Activated CD8-positive, alpha-beta memory T cell treated with anti-CD3 and anti-CD28 coated beads, Interleukin-2, amount 50 U/mL, for 24 hours (primary cell): Measurements from ENCODE around the gene CLINT1.

Source experiments
- DNase-seq: peaks from one replicate; pipeline ENCODE4 v3.0.0-alpha.2; 2020; ENCODE audit errors: extremely low read depth

CLINT1 gene

DNA sequence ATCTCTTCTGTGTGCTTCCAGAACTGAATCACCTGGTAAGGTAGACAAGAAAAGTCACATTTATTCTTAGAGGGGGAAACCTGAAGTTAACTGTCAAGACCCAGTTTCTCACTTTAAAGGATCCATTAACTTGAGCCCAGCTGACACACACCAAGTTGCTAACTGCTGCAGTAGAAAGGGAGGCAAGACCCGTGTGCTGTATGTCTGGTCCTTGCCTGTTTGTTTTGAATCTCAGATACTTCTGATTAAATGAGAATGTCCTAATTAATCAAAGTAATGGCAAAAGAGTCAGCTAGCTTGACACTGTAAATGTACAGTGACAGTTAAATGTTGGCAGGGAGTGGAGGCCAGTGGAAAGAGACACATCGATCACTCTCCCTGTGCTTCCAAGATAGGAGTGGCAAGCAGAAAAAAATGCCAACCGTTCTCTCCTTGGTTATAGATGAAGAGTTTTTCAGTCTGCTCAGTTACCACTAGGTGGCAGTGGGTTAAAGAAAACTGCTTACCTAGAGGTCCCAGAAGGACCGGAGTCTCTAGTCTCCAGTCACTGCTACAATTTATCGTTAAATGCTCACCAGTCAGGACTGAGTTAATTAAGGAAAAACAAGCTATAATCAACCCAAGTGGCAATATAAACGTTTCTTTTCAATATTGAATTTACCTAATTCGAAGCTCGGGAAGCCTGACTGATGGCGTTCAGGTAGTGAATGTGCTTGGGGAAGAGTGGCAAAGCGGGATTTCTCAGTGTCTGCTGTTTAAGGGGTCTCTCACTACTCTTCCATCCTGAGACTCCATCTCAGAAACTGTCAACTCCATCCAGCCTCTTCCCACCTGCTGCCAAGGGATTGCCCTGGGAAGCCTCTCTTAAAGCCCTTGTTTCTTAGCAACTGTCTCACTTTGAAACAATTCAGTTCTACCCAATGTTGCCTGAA is 97.0 kb downstream of the CLINT1 start:
- DNase-seq, result no peak

- DNase-seq, result no peak
These were observed 100.2 kb downstream of the CLINT1 start for GRCh38 chr5:157758706-157759105.

DNA sequence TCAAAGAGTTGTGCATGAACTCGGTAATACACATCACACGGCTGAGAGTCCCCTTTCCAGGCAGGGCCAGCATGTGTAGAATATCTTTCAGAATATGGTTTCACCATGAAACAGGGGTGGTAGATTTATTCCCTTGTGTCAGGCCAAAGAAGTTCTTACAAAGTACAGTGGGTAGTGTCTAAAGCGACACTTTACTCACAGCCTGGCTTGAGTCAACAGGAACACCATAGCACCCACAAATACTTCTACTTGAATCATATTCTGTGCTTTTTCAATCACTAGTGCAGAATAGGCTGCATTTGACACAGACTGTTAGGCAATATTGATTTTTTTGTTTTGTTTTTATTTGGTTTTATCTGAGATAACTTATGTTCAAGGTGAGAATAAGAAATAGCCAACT is 102.8 kb downstream of the CLINT1 start:
- DNase-seq, result no peak

DNA sequence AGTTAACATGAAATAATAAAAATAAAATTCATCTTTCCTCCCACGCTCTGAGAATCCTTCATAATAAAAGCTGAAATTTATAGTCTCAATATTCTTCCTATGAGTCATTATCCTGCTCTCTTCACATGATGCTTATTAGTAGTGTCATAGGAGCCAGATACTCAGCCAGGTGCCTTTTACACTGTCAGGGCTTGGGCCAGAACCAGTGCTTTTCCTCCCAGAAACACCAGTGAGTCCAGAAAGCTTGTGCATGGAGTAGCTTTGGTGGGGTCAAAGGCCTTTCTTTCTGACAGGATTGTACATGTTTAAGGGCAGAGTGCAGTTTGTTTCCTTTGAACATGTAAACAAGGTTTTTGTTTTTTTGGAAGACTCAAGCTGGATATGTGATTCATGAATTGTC is 108.6 kb downstream of the CLINT1 start:
- DNase-seq, result no peak

- DNase-seq, result no peak
These were observed 109.5 kb downstream of the CLINT1 start for GRCh38 chr5:157749462-157749799.

DNA sequence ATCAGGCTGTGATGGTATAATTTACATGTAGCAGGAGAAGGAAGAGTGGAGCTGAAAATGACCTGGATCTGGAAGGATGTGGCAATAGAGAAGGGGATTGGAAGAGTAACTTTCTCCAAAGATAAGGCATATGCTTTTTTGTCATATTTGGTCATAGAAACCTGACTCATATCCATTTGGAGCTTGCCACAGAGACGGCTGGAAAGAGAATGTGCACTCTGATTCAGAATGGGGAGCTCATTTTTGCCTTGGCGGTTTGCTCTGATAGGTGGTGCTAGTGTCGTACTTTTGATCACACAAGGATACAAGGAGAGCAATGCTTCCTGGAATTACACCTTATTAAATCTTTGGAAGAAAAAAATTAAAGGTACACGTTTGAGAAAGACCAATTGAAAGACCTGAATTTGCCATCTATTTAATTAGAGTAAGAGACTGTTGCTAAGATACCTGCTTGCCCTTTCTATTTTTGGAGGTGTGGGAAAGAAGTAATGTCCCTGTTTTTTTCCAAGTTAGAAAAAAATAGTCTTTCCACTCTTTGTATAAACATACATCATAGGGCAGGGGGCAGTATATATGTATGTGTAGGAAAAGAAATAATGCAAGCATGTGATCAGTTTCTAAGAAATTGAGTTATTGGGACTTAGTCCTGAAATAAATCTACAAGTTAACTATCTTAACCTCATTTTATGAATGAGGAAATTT is 110.0 kb downstream of the CLINT1 start:
- DNase-seq, result no peak

DNA sequence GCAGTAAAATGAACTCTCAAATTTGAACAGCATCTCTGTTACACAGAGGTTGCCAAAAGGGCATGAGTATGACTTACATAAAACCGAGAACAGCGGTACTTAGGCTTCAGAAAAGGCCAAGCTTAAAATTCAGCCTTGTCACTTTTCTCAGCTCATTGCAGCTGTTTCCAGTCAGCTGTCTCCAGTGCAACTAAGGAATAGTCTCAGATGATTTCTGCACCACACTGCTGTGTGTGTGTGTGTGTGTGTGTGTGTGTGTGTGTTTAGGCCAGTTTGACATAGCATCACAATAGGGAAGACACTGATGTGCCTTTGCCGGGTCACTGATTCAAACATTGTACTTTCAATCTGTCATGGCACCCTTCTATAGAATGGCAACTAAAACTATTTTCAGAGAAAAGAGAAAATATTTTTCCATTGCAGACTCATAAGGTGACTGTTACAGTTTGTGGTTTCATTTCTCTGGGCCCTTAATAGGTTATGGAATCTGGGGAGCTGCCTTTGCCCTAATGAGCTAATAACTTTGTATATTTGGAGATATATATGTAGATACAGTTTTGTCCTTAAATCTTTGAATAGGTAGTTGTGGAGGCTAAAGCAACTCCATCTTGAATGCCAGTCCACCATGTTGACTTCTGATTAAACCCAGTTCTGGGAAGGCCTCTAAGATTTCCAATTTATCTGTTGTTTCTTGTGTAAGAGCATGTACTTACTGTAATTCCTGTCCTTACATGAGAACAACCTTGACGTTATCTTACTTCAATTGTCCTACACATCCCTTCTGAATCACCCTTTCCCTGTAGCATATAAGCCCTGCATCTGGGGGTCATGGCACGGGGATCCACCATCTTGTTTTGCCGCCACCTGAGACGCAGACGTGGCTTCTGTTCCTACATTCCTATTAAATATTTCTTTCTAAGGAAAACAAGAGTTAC is 110.9 kb downstream of the CLINT1 start:
- DNase-seq, result no peak

DNA sequence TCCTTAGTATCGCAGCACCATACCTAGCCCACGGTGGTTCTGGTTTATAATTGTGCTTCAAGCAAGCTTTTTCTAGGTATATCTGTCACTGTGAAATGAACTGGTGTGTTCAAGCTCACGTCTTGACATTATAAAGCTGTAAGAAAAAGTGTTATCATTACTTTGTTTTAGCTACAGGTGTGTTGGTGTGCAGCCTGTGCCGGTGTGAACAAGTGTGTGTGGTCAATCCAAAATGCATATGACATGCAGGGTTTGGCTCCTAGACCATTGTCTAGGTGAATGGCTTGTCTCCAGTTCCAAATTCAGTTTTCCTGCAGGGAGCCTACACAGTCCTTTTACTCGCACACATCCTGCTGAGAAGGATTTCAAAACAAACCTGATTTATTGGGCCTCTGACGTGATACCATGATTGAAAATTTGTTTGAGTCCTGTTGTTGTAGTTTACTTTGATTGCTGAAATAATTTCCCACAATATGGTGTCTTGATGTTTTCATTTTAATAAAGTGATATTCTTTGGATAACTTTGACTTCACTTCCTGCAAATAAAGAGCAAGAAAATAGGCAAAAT is 111.7 kb downstream of the CLINT1 start:
- DNase-seq, result no peak

DNA sequence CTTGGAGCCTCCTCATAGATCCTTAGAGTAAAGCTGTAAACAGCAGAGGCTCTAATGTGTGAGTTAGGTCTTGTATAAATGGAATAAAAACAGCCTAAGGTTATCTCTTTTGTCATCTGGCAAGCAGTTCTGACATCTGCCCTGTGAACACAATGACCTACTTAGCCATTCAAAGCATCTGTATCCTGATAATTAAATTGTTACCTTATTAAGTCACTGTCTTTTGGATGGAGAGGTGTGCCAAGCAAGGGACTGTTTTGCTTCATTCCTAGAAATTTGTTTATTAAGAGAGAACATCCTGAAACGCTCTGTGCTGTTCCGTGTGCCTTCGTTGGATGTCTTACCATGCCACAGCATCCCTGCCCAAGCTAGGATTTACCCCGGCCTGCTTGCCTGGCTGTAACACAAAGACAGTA is 113.9 kb downstream of the CLINT1 start:
- no peak for DNase-seq

DNA sequence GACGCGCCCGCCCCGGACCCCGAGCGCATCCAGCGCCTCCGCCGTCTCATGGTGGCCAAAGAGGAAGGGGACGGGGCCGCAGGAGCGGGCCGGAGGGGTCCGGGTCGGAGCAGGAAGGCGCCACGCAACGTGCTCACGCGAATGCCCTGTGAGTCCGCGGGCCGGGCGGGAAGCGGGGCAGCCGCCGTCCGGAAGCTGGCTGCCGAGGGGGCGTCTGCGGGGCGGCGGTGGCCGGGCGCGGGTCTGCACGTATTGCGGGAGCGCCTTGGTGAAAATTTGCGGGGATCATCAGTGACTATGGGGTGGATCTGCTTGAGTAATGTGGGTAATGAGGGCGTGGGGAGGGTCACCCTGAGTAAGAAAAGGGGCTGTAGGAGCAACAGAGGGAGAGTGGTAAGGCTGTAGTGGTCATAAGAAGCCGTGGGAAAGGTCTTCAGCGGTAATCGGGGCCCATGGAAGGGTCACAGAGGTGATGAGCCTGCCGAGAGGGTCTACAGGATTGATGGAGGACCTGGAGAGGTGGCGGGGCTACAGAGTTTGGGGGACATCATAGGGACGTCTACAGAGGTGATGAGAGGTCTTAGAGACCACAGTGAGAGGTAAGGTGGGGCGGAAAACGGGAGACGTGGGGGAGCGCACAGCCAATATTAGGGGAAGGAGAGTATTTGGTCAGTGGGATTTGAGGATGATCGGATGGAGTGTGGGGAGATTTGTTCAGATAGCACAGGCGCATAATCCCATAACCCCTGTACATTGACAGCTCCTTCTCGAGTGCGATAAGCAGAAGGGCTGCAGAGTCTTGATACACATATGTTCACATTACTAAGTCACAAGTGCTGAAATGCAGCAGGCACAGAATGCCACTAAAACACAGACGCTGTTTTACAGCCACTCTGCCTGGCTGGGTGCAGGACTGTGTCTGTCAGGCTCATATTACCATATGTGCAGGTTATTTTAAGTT is 114.6 kb downstream of the CLINT1 start:
- DNase-seq, result no peak

DNA sequence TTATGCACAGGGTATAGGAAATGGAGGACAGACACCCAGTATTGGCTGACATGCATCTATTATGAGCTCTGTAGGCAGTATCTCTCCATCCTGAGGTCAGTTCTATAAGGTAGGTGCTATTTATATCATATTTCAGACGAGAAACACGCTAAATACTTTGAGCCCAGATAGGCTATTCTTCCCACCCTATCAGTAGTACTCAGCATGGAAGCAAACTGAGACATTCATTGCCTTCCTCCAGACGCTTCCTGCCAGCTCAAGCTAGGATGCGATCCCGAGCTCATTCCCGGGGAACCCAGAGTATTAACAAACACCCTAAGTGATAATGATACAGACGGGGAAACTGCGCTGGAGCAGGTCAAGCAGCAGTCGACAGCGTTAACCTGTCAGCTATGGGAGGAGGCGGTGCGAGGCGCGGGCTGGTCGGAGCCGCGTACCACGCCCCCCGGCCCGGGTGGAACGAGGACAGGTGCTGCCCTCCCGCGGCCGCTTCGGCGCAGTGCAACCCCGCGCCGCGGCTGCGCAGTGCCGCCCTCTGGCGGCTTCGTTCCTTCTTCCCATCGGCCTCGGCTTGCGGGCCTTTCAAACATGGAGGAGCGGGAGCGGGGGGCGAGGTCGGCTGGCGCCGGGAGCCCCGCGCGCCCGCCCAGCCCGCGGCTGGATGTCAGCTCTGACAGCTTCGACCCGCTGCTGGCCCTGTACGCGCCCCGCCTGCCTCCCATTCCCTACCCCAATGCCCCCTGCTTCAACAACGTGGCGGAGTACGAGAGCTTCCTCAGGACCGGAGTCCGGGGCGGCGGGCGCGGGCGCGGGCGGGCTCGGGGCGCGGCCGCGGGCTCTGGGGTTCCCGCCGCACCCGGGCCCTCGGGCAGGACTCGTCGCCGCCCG is 115.5 kb downstream of the CLINT1 start, which contains the start of gene LSM11:
LSM11 (plus strand) TSS at position 550 of the 888 bp plus-strand sequence; CDS start at position 589, 39 bp downstream.
- peak; percentile 72 for DNase-seq

GRCh38 chr5:157741131-157741530 is 117.8 kb downstream of the CLINT1 start:
- DNase-seq, result no peak

DNA sequence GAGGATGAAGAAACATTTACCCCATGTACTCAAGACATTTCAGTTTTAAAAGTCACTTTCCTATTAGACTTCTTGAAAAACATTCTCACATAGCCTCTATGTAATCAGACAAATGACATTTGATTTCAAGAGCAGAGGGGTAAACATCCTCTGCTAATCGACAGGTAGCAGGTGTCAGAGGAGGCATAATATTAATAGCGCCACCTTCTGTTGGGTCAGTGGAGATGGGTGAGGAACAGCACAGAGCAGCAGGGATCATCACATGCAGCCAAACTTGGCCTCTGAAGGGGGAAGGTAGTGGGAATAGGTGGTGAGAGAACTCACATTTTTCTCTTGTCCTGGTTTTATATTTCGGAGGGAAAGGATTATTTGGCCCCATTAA is 118.7 kb downstream of the CLINT1 start:
- DNase-seq, result no peak

GRCh38 chr5:157739388-157740228 is 119.3 kb downstream of the CLINT1 start:
- DNase-seq, result no peak

DNA sequence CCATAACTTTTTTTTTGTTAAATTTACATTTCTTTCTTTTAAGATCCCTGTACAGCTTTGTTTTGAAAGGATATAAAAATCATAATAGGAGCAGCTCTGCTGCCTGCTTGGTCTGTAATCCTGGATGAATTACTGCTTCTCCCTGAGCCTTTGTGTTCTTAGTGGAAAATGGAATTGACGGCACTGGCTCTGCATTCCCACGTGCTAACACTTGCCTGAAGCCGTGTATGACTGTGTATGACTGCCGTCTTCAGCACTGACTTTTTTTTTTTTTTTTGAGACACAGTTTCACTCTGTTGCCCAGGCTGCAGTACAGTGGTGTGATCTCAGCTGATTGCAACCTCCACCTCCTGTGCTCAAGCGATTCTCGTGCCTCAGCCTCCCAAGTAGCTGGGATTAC is 123.0 kb downstream of the CLINT1 start:
- no peak for DNase-seq
